Gastrocnemius medialis (tissue), 4 donors: ENCODE results near the gene MYO7A.

ENCODE experiments used
- CTCF ChIP-seq, 5 experiments: fragments of 450-650 bp in 3 of 5; fragments of 200-600 bp in 2 of 5; sonication (generic) in 2 of 5; IDR thresholded peaks in 4 of 5; conservative IDR thresholded peaks in 1 of 5; 1 replicate in 4 of 5; 2 replicates in 1 of 5; pipeline ENCODE4 v1.5.1; 2016 to 2019; ENCODE audit warnings: antibody characterized with exemption in 5 of 5, mild to moderate bottlenecking in 3 of 5, moderate library complexity in 3 of 5
- POLR2A ChIP-seq, 2 donors: fragments of 450-650 bp; IDR thresholded peaks; one replicate each; pipeline ENCODE4 v1.6.1; 2017; ENCODE audit warnings: antibody characterized with exemption in 2 of 2, mild to moderate bottlenecking in 2 of 2, moderate library complexity in 2 of 2

- TF ChIP-seq POLR2A (IDR thresholded peaks at IDR 0.05): no peak
- no peak for TF ChIP-seq CTCF (IDR thresholded peaks at IDR 0.05 in 4 of 5, conservative IDR thresholded peaks at IDR 0.05 in 1 of 5)
Measured at GRCh38 chr11:77253690-77254089, 125.6 kb downstream of the MYO7A start.
